ENCODE measurements around the gene UNKL. TPM values are rescaled to one million over a fixed set of nuclear protein-coding genes. Genes with fewer than 3 reads are reported as not detected.
A peak's percentile ranks its signal among the peaks of the same experiment; 100 is the strongest.

UNKL gene
- total and polyA plus RNA-seq, 2 of the 8 experiments (the other 6 are each of a cell fraction or from before 2014, with no cell fraction given), result 25.1 to 31.8 TPM

DNA sequence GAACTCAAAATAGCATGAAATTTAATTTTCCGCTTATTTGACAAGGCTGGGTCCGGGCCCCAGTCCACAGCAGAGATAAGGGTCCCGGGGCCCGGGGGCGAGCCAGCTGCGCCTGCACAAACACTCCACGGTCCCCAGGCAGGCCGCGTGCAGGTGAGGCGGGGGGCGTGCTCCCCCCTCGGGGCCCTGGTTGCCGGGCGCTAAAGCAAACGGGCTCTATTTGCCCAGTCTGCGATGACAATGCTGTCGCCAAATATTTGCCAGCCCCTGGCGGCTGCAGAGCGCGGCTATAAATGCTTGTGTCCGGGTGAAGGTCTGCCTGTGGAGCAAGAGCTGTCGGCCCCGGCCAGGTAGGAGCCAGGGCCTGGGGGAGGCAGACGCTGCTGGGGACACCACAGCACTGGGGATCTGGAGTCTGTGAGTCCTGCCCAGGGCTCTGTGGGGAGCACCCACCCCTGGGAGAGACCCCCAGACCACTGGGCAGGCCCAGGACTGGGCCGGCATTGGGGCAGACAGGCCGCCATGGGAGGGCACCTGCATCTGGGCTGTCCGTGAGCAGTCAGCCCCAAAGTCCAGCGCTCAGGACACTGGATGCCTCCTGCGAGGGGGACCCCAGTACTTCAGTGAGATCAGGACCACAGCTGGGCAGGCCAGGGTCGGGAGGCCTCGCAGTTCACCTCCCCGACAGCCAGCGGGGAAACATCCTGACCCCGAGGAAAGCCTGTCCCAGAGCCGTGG, 16.4 kb upstream of the UNKL start, which contains the start of gene PERCC1:
PERCC1 (plus strand) TSS at position 320 of the 738 bp plus-strand sequence. CDS start 1,516 bp downstream, outside the sequence.
- Histone ChIP-seq H3K23ac (ENCODE audit: insufficient read length) (no peak within 1 kb of the TSS), H2AK5ac (ENCODE audit: low read depth, low read length) (no peak within 1 kb of the TSS), H2BK15ac (ENCODE audit: low read length) (no peak within 1 kb of the TSS), H3K9me3 (ENCODE audit: insufficient read depth in 2 of 2, low read depth in 1 of 2, low read length in 1 of 2) (no peaks in the 10 kb centered on the region), H2AFZ (ENCODE audit: low read length) (no peak within 1 kb of the TSS), H2BK12ac (ENCODE audit: low read depth, low read length) (no peak within 1 kb of the TSS), H3K56ac (replicated peaks; ENCODE audit: insufficient read length, low read depth, low read length) (no peak within 1 kb of the TSS), H3K36me3 (ENCODE audit: control insufficient read depth in 2 of 4, insufficient read depth in 4 of 4, low read length in 3 of 4) (no peaks in the 10 kb centered on the region), H3K79me1 (ENCODE audit: low read depth, low read length) (no peaks in the 10 kb centered on the region), H3K79me2 (ENCODE audit: control insufficient read depth in 1 of 2, insufficient read depth in 2 of 2, low read length in 2 of 2) (no peaks in the 10 kb centered on the region), H3K4ac (replicated peaks; ENCODE audit: insufficient read length, low read depth, low read length) (no peak within 1 kb of the TSS), H3K27ac (ENCODE audit: low read depth, low read length) (no peak within 1 kb of the TSS), H3K4me1 (replicated peaks in 1 of 4; ENCODE audit: control insufficient read depth in 3 of 4, insufficient read depth in 4 of 4, low read length in 3 of 4) (no peaks in the 10 kb centered on the region; a peak in 2 of 7 replicates), H3K9ac (replicated peaks in 1 of 4; ENCODE audit: extremely low read depth in 1 of 4, low read depth in 3 of 4, low read length in 3 of 4) (no peak within 1 kb of the TSS), H3K4me2 (ENCODE audit: insufficient read depth in 1 of 2, low read depth in 2 of 2, low read length in 2 of 2) (no peak within 1 kb of the TSS), H4K8ac (ENCODE audit: extremely low read depth, insufficient read depth, low read length) (peak within 1 kb of the TSS; percentile 68; the same call in 1 of the 2 replicates), H3K23me2 (ENCODE audit: low read depth, low read length) (no peaks in the 10 kb centered on the region), H2BK120ac (replicated peaks; ENCODE audit: low read depth, low read length) (no peak within 1 kb of the TSS), H4K91ac (replicated peaks; ENCODE audit: insufficient read length, low read length) (no peak within 1 kb of the TSS), H3K4me3 (ENCODE audit: extremely low read depth in 1 of 4, insufficient read depth in 2 of 4, low read depth in 3 of 4, low read length in 4 of 4) (no peak within 1 kb of the TSS), H4K20me1 (replicated peaks in 1 of 2; ENCODE audit: control insufficient read depth in 1 of 2, insufficient read depth in 2 of 2, low read length in 2 of 2) (no peaks in the 10 kb centered on the region), H3K27me3 (replicated peaks in 1 of 4; ENCODE audit: control insufficient read depth in 3 of 4, extremely low read depth in 1 of 4, insufficient read depth in 3 of 4, low read length in 3 of 4) (no peaks in the 10 kb centered on the region), H2BK5ac (ENCODE audit: low read depth, low read length) (no peak within 1 kb of the TSS), H2BK20ac (ENCODE audit: low read length) (no peak within 1 kb of the TSS), H3K18ac (ENCODE audit: extremely low read depth, low read length) (no peak within 1 kb of the TSS), H4K5ac (ENCODE audit: insufficient read length, low read depth, low read length) (no peak within 1 kb of the TSS), H3K14ac (ENCODE audit: insufficient read length) (no peak within 1 kb of the TSS)
- DNase-seq (ENCODE audit: low read depth in 1 of 2, low spot score in 2 of 2) (no peak), FAIRE-seq (no peak)
- 89% methylated on average over 29 of the region's 35 CpGs; no CpG with 5 or more reads in 1 of the 2 experiments for WGBS, 2 experiments (ENCODE audit: extremely low coverage in 1 of 2, insufficient coverage in 1 of 2, insufficient read length in 1 of 2, insufficient replicate concordance in 2 of 2, low coverage in 1 of 2, low lambda C conversion rate in 2 of 2, missing lambda C conversion rate in 1 of 2)
- ChIA-PET POLR2A (ENCODE audit: partially characterized antibody) (interaction anchor here (0.7 to 4.3 kb wide), 4 partner anchors 8 to 64 kb away, joined by 3 to 22 read pairs (median 12); partner anchors contain the start of genes CCDC154 and UQCC4), CTCF (ENCODE audit: partially characterized antibody) (interaction anchor here (1.0 to 1.5 kb wide), 6 partner anchors 16 to 106 kb away, joined by 3 to 4 read pairs (median 3); no protein-coding TSS in a partner anchor)
- TF ChIP-seq TEAD4 (IDR thresholded peaks at IDR 0.05; ENCODE audit: low read depth, low read length), result no peak
- TF ChIP-seq TAF1 (IDR thresholded peaks at IDR 0.05; ENCODE audit: low read depth, low read length), result no peak
- no peak for TF ChIP-seq POLR2AphosphoS5 (IDR thresholded peaks at IDR 0.05; ENCODE audit: low read depth, low read length)
- TF ChIP-seq RBBP5 (IDR thresholded peaks at IDR 0.05; ENCODE audit: borderline replicate concordance, low read depth, low read length), result no peak
- no peak for TF ChIP-seq KDM4A (IDR thresholded peaks at IDR 0.05; ENCODE audit: low read depth, low read length, severe bottlenecking)
- TF ChIP-seq ASH2L (IDR thresholded peaks at IDR 0.05; ENCODE audit: low read length), result no peak
- no peak for TF ChIP-seq ZNF274 (IDR thresholded peaks at IDR 0.05; ENCODE audit: borderline replicate concordance, extremely low read depth, low read length)
- TF ChIP-seq FOSL1 (IDR thresholded peaks at IDR 0.05; ENCODE audit: insufficient read depth, low read depth, low read length), result no peak
- no peak for TF ChIP-seq SRF (IDR thresholded peaks at IDR 0.05; ENCODE audit: low read depth, low read length)
- TF ChIP-seq, protein P1, sequence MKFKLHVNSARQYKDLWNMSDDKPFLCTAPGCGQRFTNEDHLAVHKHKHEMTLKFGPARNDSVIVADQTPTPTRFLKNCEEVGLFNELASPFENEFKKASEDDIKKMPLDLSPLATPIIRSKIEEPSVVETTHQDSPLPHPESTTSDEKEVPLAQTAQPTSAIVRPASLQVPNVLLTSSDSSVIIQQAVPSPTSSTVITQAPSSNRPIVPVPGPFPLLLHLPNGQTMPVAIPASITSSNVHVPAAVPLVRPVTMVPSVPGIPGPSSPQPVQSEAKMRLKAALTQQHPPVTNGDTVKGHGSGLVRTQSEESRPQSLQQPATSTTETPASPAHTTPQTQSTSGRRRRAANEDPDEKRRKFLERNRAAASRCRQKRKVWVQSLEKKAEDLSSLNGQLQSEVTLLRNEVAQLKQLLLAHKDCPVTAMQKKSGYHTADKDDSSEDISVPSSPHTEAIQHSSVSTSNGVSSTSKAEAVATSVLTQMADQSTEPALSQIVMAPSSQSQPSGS (IDR thresholded peaks at IDR 0.05; ENCODE audit: low read length), result no peak
- no peak for TF ChIP-seq CBX8 (IDR thresholded peaks at IDR 0.05; ENCODE audit: borderline replicate concordance, low read depth, low read length)
